HL-60 (cell line): ENCODE results near the gene SLC17A7.

Experiments used
- DNase-seq, 2 experiments: peaks; one replicate each; pipeline ENCODE4 v3.0.0-alpha.2; 2010 to 2020; ENCODE audit warnings: low read depth in 1 of 2, low spot score in 1 of 2
- H3K27ac ChIP-seq: fragments of 250-450 bp; sonication (Bioruptor Pico); replicated peaks from 2 replicates; pipeline ENCODE4 v1.5.1; 2020; ENCODE audit warnings: mild to moderate bottlenecking, moderate library complexity
- H3K27me3 ChIP-seq: fragments of 250-450 bp; sonication (Bioruptor Pico); 2 replicates; pipeline ENCODE4 v1.5.1; 2021; ENCODE audit warnings: mild to moderate bottlenecking, moderate library complexity; ENCODE audit not compliant: insufficient read depth, poor library complexity, severe bottlenecking
- H3K4me3 ChIP-seq: replicated peaks from 2 replicates; pipeline ENCODE4 v1.5.1; 2011; ENCODE audit warnings: mild to moderate bottlenecking, control low read depth, low read length; ENCODE audit not compliant: insufficient read depth
- CTCF ChIP-seq: IDR thresholded peaks from one replicate; pipeline ENCODE4 v1.5.1; 2011; ENCODE audit warnings: low read length, control low read depth, inconsistent platforms; ENCODE audit not compliant: insufficient read depth
- GABPA ChIP-seq: IDR thresholded peaks from 2 replicates; pipeline ENCODE4 v1.6.1; 2012; ENCODE audit warnings: low read depth
- POLR2AphosphoS5 ChIP-seq: IDR thresholded peaks from 2 replicates; pipeline ENCODE4 v1.6.1; 2012; ENCODE audit warnings: low read depth
- REST ChIP-seq: IDR thresholded peaks from 2 replicates; pipeline ENCODE4 v1.6.1; 2012; ENCODE audit warnings: low read depth; ENCODE audit not compliant: insufficient replicate concordance
- SPI1 ChIP-seq: IDR thresholded peaks from 2 replicates; pipeline ENCODE4 v1.6.1; 2012; ENCODE audit warnings: low read depth, mild to moderate bottlenecking, borderline replicate concordance

Gene SLC17A7

GRCh38 chr19:49431330-49431749 lies 10.0 kb downstream of the SLC17A7 start:
- Histone ChIP-seq H3K27me3 (peaks cover 49% of the 10 kb centered on the region), H3K4me3 (no peak overlapping the region), H3K27ac (no peak overlapping the region)
- TF ChIP-seq GABPA (no peak), CTCF (no peak), REST (no peak), POLR2AphosphoS5 (no peak), SPI1 (no peak)
- no peak for DNase-seq

- no peak overlapping the region for H3K27ac ChIP-seq
- TF ChIP-seq SPI1 (no peak), CTCF (peak; percentile 15)
- peaks cover 53% of the 10 kb centered on the region for H3K27me3 ChIP-seq
- no peak for DNase-seq
- H3K4me3 ChIP-seq = no peak overlapping the region
Measured at GRCh38 chr19:49430678-49431329, 10.5 kb downstream of the SLC17A7 start.

- Histone ChIP-seq H3K27me3 (peaks cover 56% of the 10 kb centered on the region), H3K4me3 (no peak overlapping the region), H3K27ac (no peak overlapping the region)
- DNase-seq = no peak
- TF ChIP-seq REST (no peak), GABPA (no peak), POLR2AphosphoS5 (no peak)
Measured at GRCh38 chr19:49430172-49430677, 11.1 kb downstream of the SLC17A7 start.

- peaks cover 66% of the 10 kb centered on the region for H3K27me3 ChIP-seq
- no peak overlapping the region for H3K4me3 ChIP-seq
Measured at GRCh38 chr19:49428547-49429451, 12.5 kb downstream of the SLC17A7 start.

More at GRCh38 chr19:49428547-49429451, 12.5 kb downstream of the SLC17A7 start:
- TF ChIP-seq REST = no peak
- TF ChIP-seq GABPA = no peak
- no peak for TF ChIP-seq SPI1
- DNase-seq = no peak
- no peak overlapping the region for H3K27ac ChIP-seq
